ENCODE data around the gene TMLHE. TPM values are rescaled to one million over a fixed set of nuclear protein-coding genes. Genes with fewer than 3 reads are reported as not detected.
"Not testable (repeated sequence)": the region's sequence is repeated elsewhere in the genome, so short reads cannot be mapped to it uniquely, and the experiment has no call there.

Gene TMLHE
- total RNA-seq, 1 donor from 2014 or later: 11.6 TPM

DNA sequence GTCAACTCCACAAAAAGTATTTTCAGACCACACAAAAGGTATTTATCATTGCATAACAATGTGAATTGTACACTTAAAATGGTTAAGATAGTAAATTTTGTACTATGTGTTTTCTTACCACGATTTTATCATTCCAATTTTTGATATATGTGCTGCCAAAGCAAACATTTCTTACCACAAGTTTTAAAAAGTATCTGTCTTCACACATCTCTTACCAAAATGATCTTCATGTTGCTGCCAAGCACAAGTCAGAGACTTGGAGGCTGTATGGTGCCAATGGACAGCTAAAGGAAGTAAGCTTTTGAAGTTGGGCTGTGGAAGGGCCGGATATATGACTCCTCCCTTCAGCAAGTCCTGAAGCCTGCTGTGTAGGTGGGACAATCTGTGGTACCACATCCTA, 67.9 kb downstream of the TMLHE start:
- Mint-ChIP-seq H3K9me3 (ENCODE audit: unreplicated experiment) (no peaks in the 10 kb centered on the region), H3K27me3 (ENCODE audit: unreplicated experiment) (no peaks in the 10 kb centered on the region), H3K4me1 (ENCODE audit: unreplicated experiment) (no peaks in the 10 kb centered on the region), H3K36me3 (ENCODE audit: low read depth, unreplicated experiment) (peaks cover 28% of the 10 kb centered on the region), H3K27ac (ENCODE audit: unreplicated experiment) (no peak overlapping the region), H3K4me3 (ENCODE audit: unreplicated experiment) (no peak overlapping the region)
- TF ChIP-seq, protein P1, sequence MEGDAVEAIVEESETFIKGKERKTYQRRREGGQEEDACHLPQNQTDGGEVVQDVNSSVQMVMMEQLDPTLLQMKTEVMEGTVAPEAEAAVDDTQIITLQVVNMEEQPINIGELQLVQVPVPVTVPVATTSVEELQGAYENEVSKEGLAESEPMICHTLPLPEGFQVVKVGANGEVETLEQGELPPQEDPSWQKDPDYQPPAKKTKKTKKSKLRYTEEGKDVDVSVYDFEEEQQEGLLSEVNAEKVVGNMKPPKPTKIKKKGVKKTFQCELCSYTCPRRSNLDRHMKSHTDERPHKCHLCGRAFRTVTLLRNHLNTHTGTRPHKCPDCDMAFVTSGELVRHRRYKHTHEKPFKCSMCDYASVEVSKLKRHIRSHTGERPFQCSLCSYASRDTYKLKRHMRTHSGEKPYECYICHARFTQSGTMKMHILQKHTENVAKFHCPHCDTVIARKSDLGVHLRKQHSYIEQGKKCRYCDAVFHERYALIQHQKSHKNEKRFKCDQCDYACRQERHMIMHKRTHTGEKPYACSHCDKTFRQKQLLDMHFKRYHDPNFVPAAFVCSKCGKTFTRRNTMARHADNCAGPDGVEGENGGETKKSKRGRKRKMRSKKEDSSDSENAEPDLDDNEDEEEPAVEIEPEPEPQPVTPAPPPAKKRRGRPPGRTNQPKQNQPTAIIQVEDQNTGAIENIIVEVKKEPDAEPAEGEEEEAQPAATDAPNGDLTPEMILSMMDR (IDR thresholded peaks at IDR 0.05; ENCODE audit: unreplicated experiment): no peak
- DNase-seq (ENCODE audit: low spot score): no peak

DNA sequence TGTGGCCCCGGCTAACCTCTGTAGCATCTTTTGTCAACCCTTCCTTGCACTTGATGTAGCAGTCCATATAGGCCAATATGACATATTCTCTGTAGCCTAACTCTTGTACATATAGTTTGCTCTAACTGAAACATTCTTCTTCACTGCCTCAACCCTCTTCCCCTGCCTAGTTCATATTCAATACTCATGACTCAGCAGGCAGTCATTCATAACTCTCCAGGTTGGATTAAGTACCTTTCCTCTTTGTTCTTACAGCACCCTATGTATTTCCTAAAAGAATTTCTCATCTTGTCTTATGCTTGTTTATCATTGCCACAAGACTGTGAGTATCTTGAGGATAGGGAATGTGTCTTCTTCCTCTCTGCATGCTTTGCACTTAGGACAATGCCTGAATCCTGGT, 76.9 kb downstream of the TMLHE start:
- no peak for DNase-seq (ENCODE audit: low spot score)
- Mint-ChIP-seq H3K4me3 (ENCODE audit: unreplicated experiment) (no peak overlapping the region), H3K4me1 (ENCODE audit: unreplicated experiment) (no peaks in the 10 kb centered on the region), H3K36me3 (ENCODE audit: low read depth, unreplicated experiment) (no peaks in the 10 kb centered on the region), H3K9me3 (ENCODE audit: unreplicated experiment) (no peaks in the 10 kb centered on the region), H3K27ac (ENCODE audit: unreplicated experiment) (no peak overlapping the region), H3K27me3 (ENCODE audit: unreplicated experiment) (no peaks in the 10 kb centered on the region)
- TF ChIP-seq, protein P1 (IDR thresholded peaks at IDR 0.05; ENCODE audit: unreplicated experiment): no peak

DNA sequence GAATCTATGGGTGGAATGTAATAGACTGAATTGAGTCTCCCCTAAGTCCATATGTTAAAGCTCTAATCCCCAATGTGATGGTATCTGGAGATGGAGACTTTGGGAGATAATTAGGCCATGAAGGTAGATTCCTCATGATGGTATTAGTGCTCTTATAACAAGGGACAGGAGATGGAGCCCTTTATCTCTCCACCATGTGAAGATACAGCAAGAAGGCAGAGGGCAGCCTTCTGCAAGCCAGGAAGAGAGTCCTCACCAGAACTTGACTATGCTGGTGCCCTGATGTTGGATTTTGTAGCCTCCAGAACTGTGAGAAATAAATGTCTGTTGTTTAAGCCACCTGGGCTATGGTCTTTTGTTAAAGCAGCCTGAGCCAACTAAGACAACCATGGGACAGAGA, 78.0 kb downstream of the TMLHE start:
- Mint-ChIP-seq H3K27ac (ENCODE audit: unreplicated experiment) (no peak overlapping the region), H3K4me3 (ENCODE audit: unreplicated experiment) (no peak overlapping the region), H3K9me3 (ENCODE audit: unreplicated experiment) (no peaks in the 10 kb centered on the region), H3K4me1 (ENCODE audit: unreplicated experiment) (no peaks in the 10 kb centered on the region), H3K36me3 (ENCODE audit: low read depth, unreplicated experiment) (no peaks in the 10 kb centered on the region), H3K27me3 (ENCODE audit: unreplicated experiment) (no peaks in the 10 kb centered on the region)
- DNase-seq (ENCODE audit: low spot score): no peak
- TF ChIP-seq, protein P1 (IDR thresholded peaks at IDR 0.05; ENCODE audit: unreplicated experiment): no peak

DNA sequence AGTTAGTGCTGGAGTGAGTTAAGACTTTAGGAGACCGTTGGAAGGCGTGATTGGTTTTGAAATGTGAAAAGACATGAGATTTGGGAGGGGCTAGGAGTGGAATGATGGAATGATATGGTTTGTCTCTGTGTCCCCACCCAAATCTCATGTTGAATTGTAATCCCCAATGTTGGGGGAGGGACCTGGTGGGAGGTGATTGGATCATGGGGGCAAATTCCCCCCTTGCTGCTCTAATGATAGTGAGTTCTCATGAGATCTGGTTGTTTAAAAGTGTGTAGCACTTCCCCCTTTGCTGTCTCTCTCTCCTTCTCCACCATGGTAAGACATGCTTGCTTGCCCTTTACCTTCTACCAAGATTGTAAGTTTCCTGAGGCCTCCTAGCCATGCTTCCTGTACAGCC, 85.7 kb downstream of the TMLHE start:
- peaks cover 39% of the 10 kb centered on the region for H3K36me3 Mint-ChIP-seq (ENCODE audit: low read depth, unreplicated experiment)
- H3K4me1 Mint-ChIP-seq (ENCODE audit: unreplicated experiment); H3K27ac Mint-ChIP-seq (ENCODE audit: unreplicated experiment); DNase-seq (ENCODE audit: low spot score); H3K27me3 Mint-ChIP-seq (ENCODE audit: unreplicated experiment): not testable (repeated sequence)
- peak overlapping the region; percentile 23 for H3K4me3 Mint-ChIP-seq (ENCODE audit: unreplicated experiment)
- H3K9me3 Mint-ChIP-seq (ENCODE audit: unreplicated experiment): peaks cover 18% of the 10 kb centered on the region

DNA sequence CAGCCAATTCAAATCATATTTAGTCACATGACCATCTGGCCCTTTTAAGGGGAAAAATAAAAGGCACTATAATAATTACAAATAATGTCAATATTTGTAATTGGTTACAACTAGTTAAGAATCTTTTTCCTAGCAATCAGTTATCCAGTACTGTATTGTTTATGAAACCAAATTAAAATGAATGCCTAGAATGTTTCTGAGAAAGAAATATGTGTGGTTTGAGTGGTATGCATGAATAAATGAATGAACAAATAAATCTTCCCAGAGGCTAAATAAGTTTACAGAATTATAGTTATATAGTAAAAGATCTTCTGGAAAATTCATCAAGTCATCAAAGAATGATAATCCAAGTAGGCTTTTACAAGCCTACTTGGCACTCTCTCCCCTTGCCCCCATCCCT, 98.5 kb downstream of the TMLHE start:
- Mint-ChIP-seq H3K27ac (ENCODE audit: unreplicated experiment) (no peak overlapping the region), H3K27me3 (ENCODE audit: unreplicated experiment) (no peaks in the 10 kb centered on the region), H3K4me1 (ENCODE audit: unreplicated experiment) (peaks cover 5% of the 10 kb centered on the region), H3K36me3 (ENCODE audit: low read depth, unreplicated experiment) (peaks cover 10% of the 10 kb centered on the region), H3K9me3 (ENCODE audit: unreplicated experiment) (no peaks in the 10 kb centered on the region), H3K4me3 (ENCODE audit: unreplicated experiment) (no peak overlapping the region)
- DNase-seq (ENCODE audit: low spot score): no peak
- TF ChIP-seq, protein P1 (IDR thresholded peaks at IDR 0.05; ENCODE audit: unreplicated experiment): no peak

DNA sequence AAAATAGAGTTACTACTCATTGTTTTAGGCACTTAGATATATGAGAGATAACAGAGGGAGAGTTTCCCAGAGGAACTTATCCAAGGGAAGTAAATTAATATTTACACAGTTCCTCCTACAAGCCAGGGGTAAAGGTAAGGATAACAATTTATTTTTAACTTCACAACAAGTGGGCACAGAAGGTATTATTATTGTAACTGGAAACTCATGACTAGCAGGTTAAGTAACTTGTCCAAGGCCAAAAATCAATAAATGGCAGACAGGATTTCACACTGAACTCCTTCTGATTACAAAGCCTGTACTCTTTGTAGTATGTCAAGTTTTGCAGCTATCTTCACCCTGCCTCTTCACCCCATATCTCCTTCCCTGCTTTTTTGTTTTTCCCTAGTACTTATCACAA, 107.5 kb downstream of the TMLHE start:
- peaks cover 5% of the 10 kb centered on the region for H3K36me3 Mint-ChIP-seq (ENCODE audit: low read depth, unreplicated experiment)
- H3K4me3 Mint-ChIP-seq (ENCODE audit: unreplicated experiment): no peak overlapping the region
- no peaks in the 10 kb centered on the region for H3K27me3 Mint-ChIP-seq (ENCODE audit: unreplicated experiment)
- no peaks in the 10 kb centered on the region for H3K9me3 Mint-ChIP-seq (ENCODE audit: unreplicated experiment)
- no peak overlapping the region for H3K27ac Mint-ChIP-seq (ENCODE audit: unreplicated experiment)
- DNase-seq (ENCODE audit: low spot score): no peak
- H3K4me1 Mint-ChIP-seq (ENCODE audit: unreplicated experiment): peaks cover 8% of the 10 kb centered on the region
- TF ChIP-seq, protein P1 (IDR thresholded peaks at IDR 0.05; ENCODE audit: unreplicated experiment): no peak

DNA sequence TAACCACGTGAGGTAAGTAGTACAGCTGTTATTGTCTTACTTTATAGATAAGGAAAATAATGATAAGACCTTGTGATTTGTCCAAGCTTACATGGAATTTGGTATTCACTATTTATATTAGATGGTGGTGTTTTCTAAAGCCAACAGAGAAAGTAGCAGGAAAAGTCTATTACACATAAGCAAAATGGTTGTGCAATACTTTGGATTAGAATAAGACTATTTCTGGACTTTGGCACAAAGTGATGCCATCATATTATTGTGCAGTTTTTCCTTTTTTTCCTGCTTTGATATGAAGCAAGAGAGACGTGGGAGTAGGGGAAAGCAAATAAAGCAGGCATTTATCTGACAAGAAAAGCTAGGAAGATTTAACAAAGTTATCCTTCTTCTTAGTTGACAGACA, 117.6 kb downstream of the TMLHE start:
- not testable (repeated sequence) for H3K4me1 Mint-ChIP-seq (ENCODE audit: unreplicated experiment); DNase-seq (ENCODE audit: low spot score); H3K36me3 Mint-ChIP-seq (ENCODE audit: low read depth, unreplicated experiment); H3K4me3 Mint-ChIP-seq (ENCODE audit: unreplicated experiment); H3K27me3 Mint-ChIP-seq (ENCODE audit: unreplicated experiment); H3K27ac Mint-ChIP-seq (ENCODE audit: unreplicated experiment); H3K9me3 Mint-ChIP-seq (ENCODE audit: unreplicated experiment)

DNA sequence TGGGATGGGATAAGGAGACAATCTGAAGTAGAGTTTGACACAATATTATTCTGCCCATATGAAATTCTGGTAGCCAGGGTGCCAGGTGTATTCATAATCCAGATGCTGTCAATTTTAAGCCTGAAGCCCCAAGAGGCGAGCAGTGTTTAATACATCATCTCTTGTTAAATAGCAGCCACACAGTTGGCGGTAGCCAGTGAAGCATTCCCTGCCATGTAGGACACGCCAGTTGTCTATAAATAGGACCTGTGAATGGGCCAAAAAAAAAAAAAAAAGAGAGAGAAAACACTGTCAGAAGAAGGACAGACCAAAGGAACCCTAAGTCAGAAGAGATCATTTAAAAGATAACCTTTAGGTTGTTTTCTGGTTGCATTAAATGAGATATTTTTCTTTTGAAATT, 121.3 kb downstream of the TMLHE start:
- not testable (repeated sequence) for H3K27me3 Mint-ChIP-seq (ENCODE audit: unreplicated experiment); DNase-seq (ENCODE audit: low spot score); H3K36me3 Mint-ChIP-seq (ENCODE audit: low read depth, unreplicated experiment); H3K4me3 Mint-ChIP-seq (ENCODE audit: unreplicated experiment); H3K4me1 Mint-ChIP-seq (ENCODE audit: unreplicated experiment); H3K9me3 Mint-ChIP-seq (ENCODE audit: unreplicated experiment); H3K27ac Mint-ChIP-seq (ENCODE audit: unreplicated experiment)

Measured in endothelial cell (in vitro differentiated cells).